HG02870 (cell line): ENCODE data around the gene CNN3.

Source experiments
- ATAC-seq: cut with Tn5 transposase; IDR thresholded peaks from one replicate; pipeline ENCODE4 v1.9.1; 2021; ENCODE audit warnings: mild to moderate bottlenecking, moderate library complexity; ENCODE audit not compliant: unreplicated experiment

CNN3 gene

GRCh38 chr1:94925004-94925403, 1.9 kb downstream of the CNN3 start:
- no peak for ATAC-seq

GRCh38 chr1:94922761-94923331, 4.1 kb downstream of the CNN3 start:
- ATAC-seq, result no peak

- no peak for ATAC-seq
Measured at GRCh38 chr1:94921977-94922376, 4.9 kb downstream of the CNN3 start.

- ATAC-seq, result no peak
Measured at GRCh38 chr1:94920061-94920460, 6.8 kb downstream of the CNN3 start.

GRCh38 chr1:94919241-94920030, 7.5 kb downstream of the CNN3 start:
- ATAC-seq, result no peak

GRCh38 chr1:94917251-94917650, 9.7 kb downstream of the CNN3 start:
- ATAC-seq, result no peak

GRCh38 chr1:94912263-94913184, 14.4 kb downstream of the CNN3 start:
- ATAC-seq, result no peak

- ATAC-seq, result no peak
Measured at GRCh38 chr1:94909486-94909885, 17.4 kb downstream of the CNN3 start.

- no peak for ATAC-seq
Measured at GRCh38 chr1:94908965-94909364, 17.9 kb downstream of the CNN3 start.

GRCh38 chr1:94908190-94908589, 18.7 kb downstream of the CNN3 start:
- ATAC-seq, result no peak

- ATAC-seq, result no peak
Measured at GRCh38 chr1:94907136-94907535, 19.8 kb downstream of the CNN3 start.

- ATAC-seq, result no peak
Measured at GRCh38 chr1:94906382-94906781, 20.5 kb downstream of the CNN3 start.

GRCh38 chr1:94905207-94905606, 21.7 kb downstream of the CNN3 start:
- no peak for ATAC-seq

- no peak for ATAC-seq
Measured at GRCh38 chr1:94903280-94904009, 23.5 kb downstream of the CNN3 start.

- no peak for ATAC-seq
Measured at GRCh38 chr1:94901841-94902240, 25.1 kb downstream of the CNN3 start.

- ATAC-seq, result no peak
Measured at GRCh38 chr1:94899756-94900155, 27.2 kb downstream of the CNN3 start.

GRCh38 chr1:94898491-94899385, 28.2 kb downstream of the CNN3 start:
- ATAC-seq, result no peak

GRCh38 chr1:94895518-94895917, 31.4 kb downstream of the CNN3 start:
- no peak for ATAC-seq

- ATAC-seq, result no peak
Measured at GRCh38 chr1:94894630-94895029, 32.3 kb downstream of the CNN3 start.
